OCI-LY7 (cell line): ENCODE data around the gene SAP30. TPM values are rescaled to one million over a fixed set of nuclear protein-coding genes. Genes with fewer than 3 reads are reported as not detected.

Source experiments
- BruUV-seq: library from RNA; stranded (reverse); fragments of 400-500 nt; replicated peaks from 2 replicates; lab custom pipeline; 2021; lab: Mats Ljungman, UMichigan
- CTCF ChIA-PET: fragments of 300-600 bp; sonication (Branson Sonifier 250); formaldehyde crosslinking; loops from one replicate; lab custom pipeline; 2022; ENCODE audit warnings: antibody characterized with exemption; ENCODE audit not compliant: unreplicated experiment; lab: Charles Lee
- POLR2A ChIA-PET: fragments of 300-600 bp; sonication (Branson Sonifier 250); formaldehyde crosslinking; loops from one replicate; lab custom pipeline; 2022; ENCODE audit warnings: antibody characterized with exemption; lab: Charles Lee
- DNase-seq: peaks from one replicate; pipeline ENCODE4 v3.0.0-alpha.2; 2015; ENCODE audit warnings: low spot score
- H2AFZ ChIP-seq: fragments of 200-600 bp; sonication (generic), shearing (Covaris generic); 2 replicates; pipeline ENCODE4 v1.6.1; 2014; ENCODE audit warnings: mild to moderate bottlenecking, antibody characterized with exemption, low read length, moderate library complexity
- H3K27ac ChIP-seq: fragments of 200-600 bp; sonication (generic); 2 replicates; pipeline ENCODE4 v1.5.1; 2014; ENCODE audit warnings: mixed run types, low read depth, mild to moderate bottlenecking, moderate library complexity, low read length, inconsistent platforms; ENCODE audit not compliant: poor library complexity, severe bottlenecking
- H3K36me3 ChIP-seq: fragments of 200-600 bp; sonication (generic); 2 replicates; pipeline ENCODE4 v1.6.1; 2014; ENCODE audit warnings: mild to moderate bottlenecking, antibody characterized with exemption, low read length, moderate library complexity, mixed read lengths; ENCODE audit not compliant: insufficient read depth
- H3K4me1 ChIP-seq: fragments of 200-600 bp; sonication (generic); 2 replicates; pipeline ENCODE4 v1.5.1; 2014; ENCODE audit warnings: mild to moderate bottlenecking, low read length; ENCODE audit not compliant: insufficient read depth, poor library complexity, severe bottlenecking
- H3K4me2 ChIP-seq: fragments of 200-600 bp; sonication (generic); 2 replicates; pipeline ENCODE4 v1.6.1; 2014; ENCODE audit warnings: mild to moderate bottlenecking, low read length
- H3K4me3 ChIP-seq: fragments of 200-600 bp; sonication (generic); 2 replicates; pipeline ENCODE4 v1.5.1; 2014; ENCODE audit warnings: mild to moderate bottlenecking, low read depth, low read length; ENCODE audit not compliant: poor library complexity, severe bottlenecking
- H3K79me2 ChIP-seq: fragments of 200-600 bp; sonication (generic); 2 replicates; pipeline ENCODE4 v1.6.1; 2016; ENCODE audit warnings: low read depth, mild to moderate bottlenecking, low read length, moderate library complexity, mixed read lengths; ENCODE audit not compliant: insufficient read depth
- H3K9me2 ChIP-seq: fragments of 200-600 bp; sonication (generic); 2 replicates; pipeline ENCODE4 v1.6.1; 2016; ENCODE audit warnings: mild to moderate bottlenecking, low read length, mixed read lengths; ENCODE audit not compliant: insufficient read depth
- H3K9me3 ChIP-seq: fragments of 200-600 bp; sonication (generic); 2 replicates; pipeline ENCODE4 v1.6.1; 2014; ENCODE audit warnings: mild to moderate bottlenecking, mixed run types, low read length, mixed read lengths
- H4K20me1 ChIP-seq: fragments of 200-600 bp; sonication (generic); 2 replicates; pipeline ENCODE4 v1.6.1; 2014; ENCODE audit warnings: mild to moderate bottlenecking, antibody characterized with exemption, low read length, moderate library complexity, mixed read lengths; ENCODE audit not compliant: insufficient read depth
- EZH2phosphoT487 ChIP-seq: fragments of 200-600 bp; sonication (generic); IDR thresholded peaks from 2 replicates; pipeline ENCODE4 v1.6.1; 2018; ENCODE audit warnings: low read depth, borderline replicate concordance, mild to moderate bottlenecking, mixed run types, antibody characterized with exemption, low read length, moderate library complexity, mixed read lengths
- intact Hi-C: fragments of 100-400 bp; cut with micrococcal nuclease; formaldehyde crosslinking; loops from one replicate; pipeline ENCODE4 v1.10.0; 2022; ENCODE audit not compliant: unreplicated experiment
- total RNA-seq, 2 experiments: library from RNA; depleted of rRNA in 1 of 2; stranded (reverse); fragments of >200 nt in 1 of 2; shearing (Covaris generic) in 1 of 2; gene quantifications; 2 replicates each; pipeline ENCODE4 v1.2.3, GENCODE V29; 2014 to 2022
- TF ChIP-seq, protein P1 (sequence below): fragments of 200-600 bp; sonication (generic); conservative IDR thresholded peaks from 2 replicates; pipeline ENCODE4 v1.5.1; 2014; ENCODE audit warnings: mild to moderate bottlenecking, antibody characterized with exemption, low read length, moderate library complexity, mixed read lengths

SAP30 gene
- total RNA-seq, 2 experiments from 2014 or later = 56.0 to 86.2 TPM

DNA sequence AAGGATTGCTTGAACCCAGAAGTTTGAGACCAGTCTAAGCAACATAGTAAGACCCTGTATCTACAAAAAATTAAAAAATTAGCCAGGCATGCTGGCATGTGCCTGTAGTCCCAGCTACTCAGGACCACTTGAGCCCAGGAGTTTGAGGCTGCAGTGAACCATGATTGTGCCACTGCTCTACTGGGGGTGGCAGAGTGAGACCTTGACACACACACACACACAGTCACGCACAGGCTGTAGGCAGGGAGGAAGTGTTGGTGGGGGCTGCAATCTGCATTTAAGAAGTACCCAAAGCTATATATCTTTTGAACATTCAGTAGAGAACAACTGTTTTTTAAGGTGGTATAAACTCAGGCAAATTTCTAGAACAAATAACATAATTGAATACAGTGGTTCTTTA, 20.9 kb downstream of the SAP30 start:
- Histone ChIP-seq H3K36me3 (no peaks in the 10 kb centered on the region), H2AFZ (no peak overlapping the region), H3K4me2 (no peak overlapping the region), H3K27ac (no peak overlapping the region), H3K4me1 (no peaks in the 10 kb centered on the region), H4K20me1 (no peaks in the 10 kb centered on the region), H3K9me2 (no peaks in the 10 kb centered on the region), H3K4me3 (no peak overlapping the region), H3K9me3 (no peaks in the 10 kb centered on the region), H3K79me2 (no peaks in the 10 kb centered on the region)
- intact Hi-C loops = no loop called here
- DNase-seq = no peak
- POLR2A ChIA-PET = no interaction called here
- TF ChIP-seq, protein P1, sequence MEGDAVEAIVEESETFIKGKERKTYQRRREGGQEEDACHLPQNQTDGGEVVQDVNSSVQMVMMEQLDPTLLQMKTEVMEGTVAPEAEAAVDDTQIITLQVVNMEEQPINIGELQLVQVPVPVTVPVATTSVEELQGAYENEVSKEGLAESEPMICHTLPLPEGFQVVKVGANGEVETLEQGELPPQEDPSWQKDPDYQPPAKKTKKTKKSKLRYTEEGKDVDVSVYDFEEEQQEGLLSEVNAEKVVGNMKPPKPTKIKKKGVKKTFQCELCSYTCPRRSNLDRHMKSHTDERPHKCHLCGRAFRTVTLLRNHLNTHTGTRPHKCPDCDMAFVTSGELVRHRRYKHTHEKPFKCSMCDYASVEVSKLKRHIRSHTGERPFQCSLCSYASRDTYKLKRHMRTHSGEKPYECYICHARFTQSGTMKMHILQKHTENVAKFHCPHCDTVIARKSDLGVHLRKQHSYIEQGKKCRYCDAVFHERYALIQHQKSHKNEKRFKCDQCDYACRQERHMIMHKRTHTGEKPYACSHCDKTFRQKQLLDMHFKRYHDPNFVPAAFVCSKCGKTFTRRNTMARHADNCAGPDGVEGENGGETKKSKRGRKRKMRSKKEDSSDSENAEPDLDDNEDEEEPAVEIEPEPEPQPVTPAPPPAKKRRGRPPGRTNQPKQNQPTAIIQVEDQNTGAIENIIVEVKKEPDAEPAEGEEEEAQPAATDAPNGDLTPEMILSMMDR = no peak
- CTCF ChIA-PET = no interaction called here
- BruUV-seq = no TSS peak

GRCh38 chr4:173397604-173398003, 26.9 kb downstream of the SAP30 start:
- H3K4me2 ChIP-seq = no peak overlapping the region
- H2AFZ ChIP-seq = no peak overlapping the region
- no peak for TF ChIP-seq EZH2phosphoT487
- TF ChIP-seq, protein P1 = no peak
- no TSS peak for BruUV-seq
- no peaks in the 10 kb centered on the region for H3K79me2 ChIP-seq
- intact Hi-C loops = no loop called here
- no peak overlapping the region for H3K27ac ChIP-seq
- H3K9me2 ChIP-seq = no peaks in the 10 kb centered on the region
- ChIA-PET CTCF (no interaction called here), POLR2A (interaction anchor here (0.7 to 1.5 kb wide), 3 partner anchors 20 to 106 kb away, joined by 4 read pairs; no protein-coding TSS in a partner anchor)
- H3K9me3 ChIP-seq = no peaks in the 10 kb centered on the region
- DNase-seq = no peak
- H3K4me3 ChIP-seq = no peak overlapping the region
- no peaks in the 10 kb centered on the region for H4K20me1 ChIP-seq
- no peaks in the 10 kb centered on the region for H3K36me3 ChIP-seq
- no peaks in the 10 kb centered on the region for H3K4me1 ChIP-seq

GRCh38 chr4:173398220-173398619, 27.5 kb downstream of the SAP30 start:
- CTCF ChIA-PET = no interaction called here
- Histone ChIP-seq H3K4me3 (no peak overlapping the region), H3K9me3 (no peaks in the 10 kb centered on the region), H3K4me1 (no peaks in the 10 kb centered on the region), H2AFZ (no peak overlapping the region), H3K27ac (no peak overlapping the region), H3K79me2 (no peaks in the 10 kb centered on the region), H3K9me2 (no peaks in the 10 kb centered on the region), H4K20me1 (no peaks in the 10 kb centered on the region), H3K36me3 (no peaks in the 10 kb centered on the region), H3K4me2 (no peak overlapping the region)
- no peak for DNase-seq
- intact Hi-C loops = no loop called here
- POLR2A ChIA-PET = interaction anchor here (0.7 to 1.5 kb wide), 2 partner anchors 106 to 159 kb away, joined by 3 to 4 read pairs; no protein-coding TSS in a partner anchor
- TF ChIP-seq, protein P1 = no peak
- no peak for TF ChIP-seq EZH2phosphoT487
- BruUV-seq = no TSS peak
